HTERT RPE-1 (cell line): ENCODE results near the gene FOXA3.
"Not testable (repeated sequence)": the region's sequence is repeated elsewhere in the genome, so short reads cannot be mapped to it uniquely, and the experiment has no call there.

Source experiments
- in situ Hi-C: fragments of 300-500 bp; cut with MboI; formaldehyde crosslinking; loops from 4 replicates; pipeline ENCODE4 v1.14.3; 2020; ENCODE audit warnings: low sequenced_read_pairs

The FOXA3 gene

GRCh38 chr19:45887200-45887710 is 23.1 kb downstream of the FOXA3 start:
- in situ Hi-C loops: no loop called here

- in situ Hi-C loops: no loop called here
Observed at GRCh38 chr19:45889210-45889885, 25.2 kb downstream of the FOXA3 start.

- in situ Hi-C loops: no loop called here
Observed at GRCh38 chr19:45890877-45891276, 26.8 kb downstream of the FOXA3 start.

DNA sequence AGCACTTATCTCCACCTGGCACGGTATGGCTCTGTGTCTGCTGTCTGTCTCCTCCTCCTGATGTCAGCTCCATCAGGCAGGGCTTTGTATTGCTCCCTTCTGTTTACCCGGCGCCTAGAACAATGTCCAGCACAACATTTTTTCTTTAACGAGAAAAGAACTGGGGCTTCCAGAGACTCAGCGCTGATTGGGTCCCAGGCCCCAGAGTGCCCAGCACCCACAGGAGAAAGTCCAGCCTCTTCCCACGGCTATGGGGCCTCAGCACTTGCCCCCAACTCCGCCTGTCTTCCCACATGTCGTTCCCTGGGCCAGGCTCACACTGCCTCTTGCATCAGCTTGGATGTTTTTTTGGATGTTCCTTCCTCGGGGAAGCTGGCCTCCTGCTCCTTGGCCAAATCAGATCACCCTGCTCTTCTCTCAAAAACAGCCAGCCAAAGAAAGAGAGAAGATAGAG is 31.4 kb downstream of the FOXA3 start:
- in situ Hi-C loops: no loop called here

- in situ Hi-C loops: not testable (repeated sequence)
Observed at GRCh38 chr19:45895983-45896599, 32.0 kb downstream of the FOXA3 start.

DNA sequence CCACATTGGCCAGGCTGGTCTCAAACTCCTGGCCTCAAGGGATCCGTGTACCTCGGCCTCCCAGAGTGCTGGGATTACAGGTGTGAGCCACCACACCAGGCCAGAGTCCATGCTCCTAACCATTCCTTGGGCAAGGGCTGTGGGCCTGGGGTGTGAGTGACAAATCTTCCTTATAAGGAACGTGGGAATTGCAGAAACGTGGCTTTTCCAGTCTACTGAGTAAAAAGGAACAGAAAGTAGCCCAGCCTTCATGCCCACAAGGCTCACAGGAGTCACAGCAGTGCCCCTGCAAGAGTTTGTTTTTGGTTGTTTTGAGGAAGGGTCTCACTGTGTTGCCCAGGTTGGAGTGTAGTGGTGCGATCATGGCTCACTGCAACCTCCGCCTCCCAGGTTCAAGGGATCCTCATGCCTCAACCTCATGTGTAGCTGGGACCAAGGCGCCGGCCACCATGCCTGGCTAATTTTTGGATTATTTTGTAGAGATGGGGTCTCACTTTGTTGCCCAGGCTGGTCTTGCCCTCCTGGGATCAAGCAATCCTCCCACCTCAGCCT is 33.2 kb downstream of the FOXA3 start:
- in situ Hi-C loops: no loop called here

- in situ Hi-C loops: no loop called here
Observed at GRCh38 chr19:45899253-45899652, 35.1 kb downstream of the FOXA3 start.

DNA sequence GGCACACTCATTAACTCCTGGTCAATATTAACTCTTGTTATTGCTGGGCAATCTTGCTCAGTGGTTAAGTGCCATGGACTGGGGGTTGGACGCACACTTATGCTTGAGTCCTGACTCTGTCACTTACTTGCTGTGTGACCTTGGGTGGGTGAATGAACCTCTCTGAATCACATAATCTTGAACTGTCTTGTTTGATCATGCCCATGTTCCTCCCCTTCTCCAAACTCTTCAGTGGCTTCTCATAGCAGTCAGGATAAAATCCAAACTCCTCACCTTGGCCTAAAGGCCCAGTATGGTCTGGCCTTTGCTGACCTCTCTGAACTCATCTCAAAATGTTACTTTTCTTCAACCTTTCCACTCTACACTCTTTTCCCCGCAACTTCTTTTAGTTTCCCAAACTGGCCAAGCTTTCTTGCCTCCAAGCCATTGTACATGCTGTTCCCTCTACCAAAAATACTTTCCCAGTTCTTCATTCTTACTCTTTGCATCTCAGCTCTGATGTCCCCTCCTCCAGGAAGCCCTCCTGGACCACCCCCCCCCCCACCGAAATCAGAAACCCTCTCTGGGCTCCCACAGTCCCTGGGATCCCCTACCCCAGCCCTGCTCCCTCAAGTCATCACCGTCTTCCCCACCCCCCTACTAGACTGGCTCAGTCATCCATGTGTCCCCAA is 35.9 kb downstream of the FOXA3 start:
- in situ Hi-C loops: no loop called here

GRCh38 chr19:45900738-45901431 is 36.8 kb downstream of the FOXA3 start:
- in situ Hi-C loops: no loop called here

- in situ Hi-C loops: no loop called here
Observed at GRCh38 chr19:45901432-45901911, 37.3 kb downstream of the FOXA3 start.

DNA sequence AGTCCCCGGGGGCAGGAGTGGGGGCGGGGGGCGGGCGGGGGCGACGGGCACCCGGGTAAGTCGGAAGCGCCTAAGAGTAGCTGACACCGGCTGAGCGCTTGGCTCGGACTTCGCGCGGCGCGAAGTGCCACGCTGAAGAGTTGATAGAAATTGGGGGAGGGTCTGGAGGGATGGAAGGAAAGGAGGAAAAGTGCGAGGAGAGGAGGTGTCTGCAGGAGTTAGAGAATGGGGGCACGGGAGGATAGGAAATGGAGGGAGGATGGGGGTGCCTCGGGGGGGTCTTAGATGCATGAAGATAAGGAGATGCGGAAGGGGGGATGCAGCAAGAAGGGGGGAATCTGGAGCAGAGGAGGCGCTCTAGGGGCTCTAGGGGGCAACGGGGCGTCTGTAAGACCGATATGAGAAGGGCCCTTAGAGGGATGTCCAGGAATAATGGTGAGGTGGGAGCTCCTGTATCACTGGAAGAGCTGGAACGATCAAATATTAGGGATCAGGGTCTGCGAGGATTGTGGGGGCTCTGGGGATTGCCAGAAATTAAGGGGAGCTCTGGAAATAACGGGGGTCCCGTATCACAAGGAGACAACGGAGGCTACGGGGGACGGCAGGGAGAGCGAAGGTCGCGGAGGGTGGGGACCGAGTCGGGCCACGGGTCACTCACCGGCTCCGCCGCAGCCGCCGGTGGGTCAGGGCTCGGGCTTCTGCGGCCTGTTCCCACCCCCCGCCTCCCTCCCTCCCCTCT is 38.0 kb downstream of the FOXA3 start, which contains the start of gene MYPOP:
MYPOP (minus strand) TSS at position 702 of the 739 bp plus-strand sequence. CDS start 840 bp downstream, outside the sequence.
- in situ Hi-C loops: no loop called here

DNA sequence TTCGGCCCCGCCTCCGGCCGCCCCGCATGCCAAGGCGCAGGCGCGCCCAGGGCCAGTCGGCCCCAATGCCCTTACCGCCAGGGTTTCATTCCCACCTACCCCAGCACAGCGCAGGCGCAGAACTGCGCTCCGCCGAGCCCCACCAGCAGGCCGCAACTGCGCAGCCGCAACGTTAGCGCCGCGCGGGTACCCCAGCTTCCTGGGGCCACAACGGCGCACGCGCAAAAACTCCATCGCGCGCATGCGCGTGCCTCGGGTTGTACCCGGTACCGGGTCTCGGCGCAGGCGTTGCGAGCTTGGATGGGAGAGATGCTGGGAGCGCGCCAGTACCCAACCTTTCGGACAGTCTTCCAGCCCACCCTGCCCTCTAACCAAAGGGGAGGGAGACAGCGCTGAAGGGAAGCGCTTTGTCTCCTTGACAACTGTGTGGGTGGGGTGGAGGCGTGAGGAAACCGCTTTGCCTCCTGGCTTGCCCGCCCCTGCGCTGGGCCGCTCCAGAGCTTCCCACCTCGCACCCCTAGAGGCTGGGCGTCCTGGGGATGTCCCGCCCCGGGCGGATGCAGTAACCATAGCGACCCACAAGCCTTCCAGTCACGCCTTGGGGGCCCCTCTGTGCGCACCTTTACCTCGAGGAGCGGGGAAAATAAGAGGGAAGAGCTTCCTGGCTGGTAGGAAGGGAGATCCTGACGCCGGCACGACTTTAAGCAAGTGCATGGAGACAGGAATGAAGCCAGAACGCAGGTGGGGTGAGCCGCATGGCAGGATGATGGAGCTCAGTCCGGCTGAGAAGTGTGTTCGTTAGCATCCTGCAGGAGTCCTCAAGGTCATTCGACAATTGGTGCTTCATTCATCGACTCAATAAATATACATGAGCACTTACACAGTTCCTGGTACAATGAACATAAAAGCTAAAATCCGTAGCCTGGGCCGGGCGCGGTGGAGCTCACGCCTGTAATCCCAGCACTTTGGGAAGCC is 38.8 kb downstream of the FOXA3 start:
- in situ Hi-C loops: no loop called here

GRCh38 chr19:45905011-45905410 is 40.9 kb downstream of the FOXA3 start:
- in situ Hi-C loops: no loop called here

- in situ Hi-C loops: no loop called here
Observed at GRCh38 chr19:45906221-45906620, 42.1 kb downstream of the FOXA3 start.

DNA sequence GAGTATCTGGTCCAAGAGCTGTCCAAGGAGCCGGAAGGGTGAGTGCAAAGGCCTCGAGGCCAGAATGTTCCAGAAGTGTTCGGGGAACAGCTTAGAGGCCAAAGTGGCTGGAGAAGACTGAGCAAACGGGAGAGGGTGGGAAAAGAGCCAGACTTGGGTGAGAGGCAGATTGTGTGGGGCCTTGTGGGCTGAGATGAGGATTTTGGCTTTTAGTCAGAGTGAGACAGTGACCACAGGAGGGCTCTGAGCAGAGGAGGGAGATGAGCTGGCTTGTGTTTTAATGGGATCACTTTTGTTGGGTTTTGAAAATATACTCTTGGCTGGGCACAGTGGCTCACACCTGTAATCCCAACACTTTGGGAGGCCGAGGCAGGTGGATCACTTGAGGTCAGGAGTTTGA is 44.8 kb downstream of the FOXA3 start:
- in situ Hi-C loops: no loop called here

DNA sequence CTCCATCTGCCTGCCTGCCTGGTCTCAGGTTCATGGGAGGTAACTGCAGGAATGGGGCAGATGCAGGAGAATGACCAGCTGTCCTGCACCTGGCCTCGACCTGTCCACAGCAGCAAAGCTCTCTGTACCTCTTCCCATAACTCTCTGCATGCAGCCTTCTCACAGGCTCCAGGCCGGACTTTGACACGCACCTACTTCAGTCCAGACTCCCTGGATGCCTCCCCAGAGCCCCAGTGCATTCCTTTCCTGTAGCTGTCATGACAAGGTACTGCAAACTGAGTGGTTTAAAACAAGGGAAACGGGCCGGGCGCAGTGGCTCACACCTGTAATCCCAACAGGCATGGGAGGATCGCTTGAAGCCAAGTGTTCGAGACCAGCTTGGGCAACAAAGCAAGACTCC is 47.2 kb downstream of the FOXA3 start:
- in situ Hi-C loops: no loop called here

DNA sequence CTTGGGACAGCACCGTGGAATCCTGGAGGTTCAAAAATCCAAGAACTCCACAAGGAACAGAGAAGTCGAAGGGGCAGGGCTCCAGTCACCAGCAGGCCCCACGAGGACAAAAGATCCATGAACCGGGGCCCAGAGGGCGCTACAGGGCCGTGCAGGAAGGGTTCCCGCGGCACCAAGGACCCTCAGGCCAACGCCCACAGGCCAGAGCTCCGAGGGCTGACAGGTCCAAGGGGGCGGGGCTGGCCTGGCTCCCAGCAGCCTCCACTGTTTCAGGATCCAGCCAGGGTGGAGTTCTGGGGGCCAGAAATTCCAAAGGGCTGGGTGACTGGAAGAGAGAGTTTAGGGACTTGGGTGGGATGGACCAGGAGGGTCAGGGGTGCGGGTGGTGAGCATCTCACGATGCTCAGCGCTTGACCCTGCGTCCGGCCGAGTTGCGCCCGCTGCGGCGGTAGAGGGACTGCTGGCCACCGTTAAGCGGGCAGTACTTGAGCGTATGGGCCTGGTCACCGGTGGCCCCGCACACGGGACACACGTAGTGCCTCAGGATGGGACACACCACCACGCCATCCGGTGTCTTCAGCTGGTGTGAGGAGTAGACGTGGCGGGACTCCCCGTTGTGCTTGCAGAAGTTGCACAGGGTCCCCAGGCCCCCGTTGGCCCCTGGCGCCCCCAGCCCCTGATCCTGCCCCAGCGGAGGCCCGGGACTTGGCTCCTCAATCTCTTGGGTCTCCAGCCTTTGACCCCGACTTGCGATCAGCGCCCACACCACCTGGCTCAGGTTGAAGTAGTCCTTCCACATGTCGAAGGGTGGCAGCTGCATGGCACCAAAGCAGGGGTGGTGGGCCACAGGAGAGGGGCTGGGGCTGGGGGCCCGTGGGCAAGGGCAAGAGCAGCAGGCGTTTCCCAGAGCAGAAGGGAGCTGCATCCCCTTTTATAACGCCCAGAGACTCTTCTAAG is 50.0 kb downstream of the FOXA3 start, which contains the start of gene NANOS2:
NANOS2 (minus strand) TSS at position 905 of the 957 bp plus-strand sequence; CDS start at position 820, 85 bp downstream.
- in situ Hi-C loops: no loop called here
